K562 treated with DMSO at 1 percent for 24 hours (cell line): ENCODE results near the gene TMEM167A. TPM values are rescaled to one million over a fixed set of nuclear protein-coding genes. Genes with fewer than 3 reads are reported as not detected.

Experiments used
- total RNA-seq: library from RNA; unstranded; fragments of 300-600 nt; gene quantifications from 2 replicates; pipeline ENCODE4 v1.2.3, GENCODE V29; 2022; ENCODE audit warnings: low read depth; ENCODE audit not compliant: insufficient read depth

TMEM167A gene, protein sequence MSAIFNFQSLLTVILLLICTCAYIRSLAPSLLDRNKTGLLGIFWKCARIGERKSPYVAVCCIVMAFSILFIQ
- 19.3 and 19.7 TPM in 2 replicates for total RNA-seq

DNA sequence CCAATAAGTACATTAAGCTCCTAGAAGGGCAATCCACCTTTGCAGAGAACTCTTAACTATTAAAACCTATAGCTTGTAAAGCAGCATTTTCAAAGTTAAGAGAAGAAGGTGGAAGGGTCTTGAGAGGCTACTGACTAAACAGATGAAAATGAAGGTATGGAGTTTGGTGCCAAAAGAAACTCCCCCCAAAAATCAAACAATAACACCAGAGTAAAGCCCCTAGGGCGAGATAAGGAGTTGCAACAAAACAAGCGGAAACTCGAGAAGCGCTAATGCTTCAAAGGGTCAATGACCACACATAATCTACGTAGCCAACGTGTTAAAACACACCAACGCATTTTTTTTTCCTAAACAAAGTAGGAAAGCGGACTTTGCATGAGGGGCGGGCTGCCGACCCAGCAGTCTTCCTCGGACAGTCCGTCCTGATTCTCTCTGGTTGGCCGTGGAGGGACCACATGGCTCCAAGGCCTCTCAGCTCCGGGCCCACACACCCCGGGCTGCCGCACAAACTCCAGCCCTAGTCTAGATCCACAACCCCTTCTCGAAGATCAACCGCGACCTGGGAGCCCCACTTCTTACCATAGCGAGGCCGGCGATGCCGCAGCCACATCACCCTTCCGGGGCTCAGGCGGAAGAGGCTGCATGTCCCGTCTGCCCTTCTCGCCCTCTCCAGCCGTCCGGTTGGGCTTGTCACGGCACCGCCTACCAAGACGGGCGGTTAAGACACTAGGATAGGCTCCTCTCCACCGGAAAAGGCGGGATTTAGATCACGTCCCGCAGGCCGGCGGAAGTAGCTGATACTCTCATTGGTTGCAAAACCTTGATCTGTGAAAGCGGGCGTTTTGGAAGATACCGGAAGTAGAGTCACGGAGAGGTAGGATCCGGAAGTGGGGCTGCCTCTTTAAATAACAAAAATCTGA, at the start of gene TMEM167A, which contains the start of gene XRCC4:
TSS of gene TMEM167A (minus strand) at position 653 of the 920 bp plus-strand sequence. CDS start at position 582, 71 bp downstream.
TSS of gene XRCC4 (plus strand) at position 806 of the 920 bp plus-strand sequence. CDS start 27,373 bp downstream, outside the sequence.

Other genes starting within 250 kb of the TMEM167A start
- gene XRCC4, start 153 bp upstream of the TMEM167A start, total RNA-seq, result 6.7 and 10.2 TPM in 2 replicates